ENCODE measurements around the gene MLNR. TPM values are rescaled to one million over a fixed set of nuclear protein-coding genes. Genes with fewer than 3 reads are reported as not detected.

Gene MLNR
- total RNA-seq, 1 experiment from 2014 or later = not detected

DNA sequence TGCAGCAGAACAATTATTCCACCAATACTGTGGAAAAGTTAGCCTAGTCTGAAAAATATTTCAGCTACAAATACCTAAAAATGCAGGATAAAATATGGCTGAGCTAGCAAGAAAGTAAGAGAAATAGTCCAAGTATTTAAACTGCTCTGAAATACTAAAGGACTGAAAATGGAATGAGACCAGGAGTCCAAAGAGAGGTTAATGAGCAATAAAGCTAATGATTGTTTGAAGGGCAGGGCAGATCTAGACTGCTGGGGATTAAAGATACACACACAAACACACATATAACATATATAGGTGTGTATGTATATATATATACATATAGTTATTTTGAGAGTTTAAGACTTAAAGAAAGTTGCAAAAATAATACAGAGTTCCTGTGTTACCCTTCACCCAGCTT lies 25.0 kb downstream of the MLNR start:
- no TSS peak for BruUV-seq (replicated peaks)
- ChIA-PET POLR2A (no interaction called here), CTCF (interaction anchor here (1.4 kb wide), 1 partner anchor 36 kb away, joined by 6 read pairs; no protein-coding TSS in a partner anchor)

DNA sequence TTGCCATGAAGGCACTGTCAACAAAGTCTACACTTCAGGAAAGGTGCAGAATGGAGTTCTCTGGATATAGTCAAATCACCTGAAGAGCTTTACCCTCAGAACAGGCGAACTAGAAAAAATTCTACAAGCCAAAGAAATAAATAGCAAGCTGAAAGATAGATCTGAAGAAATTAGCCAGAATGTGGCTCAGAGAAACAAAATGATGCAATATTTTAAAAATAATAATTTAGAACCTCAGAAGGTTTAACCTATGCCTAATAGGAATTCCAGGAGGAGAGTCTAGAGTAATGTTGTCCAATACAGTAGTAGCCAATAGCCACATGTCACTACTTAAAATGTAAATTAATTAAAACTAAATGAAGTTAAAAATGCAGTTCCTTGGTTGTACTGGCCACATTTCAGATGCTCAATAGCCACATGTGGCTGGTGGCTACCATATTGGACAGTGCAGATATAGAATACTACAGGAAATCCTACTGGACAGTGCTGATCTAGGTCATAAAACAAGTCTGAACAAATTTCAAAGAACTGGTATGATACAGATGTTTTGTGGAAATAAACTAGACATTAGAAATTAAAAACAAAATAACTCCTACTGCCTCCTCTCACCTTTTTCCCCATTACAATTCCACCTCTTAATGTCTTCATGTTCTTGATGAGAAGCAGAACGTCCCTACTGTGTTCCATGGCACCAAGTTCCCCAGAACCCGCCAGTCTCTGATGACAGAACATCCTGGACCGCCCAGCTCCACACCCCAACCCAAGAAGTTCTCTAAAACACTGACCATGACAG lies 26.9 kb downstream of the MLNR start:
- intact Hi-C loops (cut with micrococcal nuclease) = no loop called here
- BruUV-seq (replicated peaks) = TSS peak; percentile 86
- peak overlapping the region; percentile 6; the same call in 1 of the 2 replicates for H3K27ac ChIP-seq (ENCODE audit: low read depth, low read length)
- H4K20me1 ChIP-seq (ENCODE audit: insufficient read depth) = no peaks in the 10 kb centered on the region
- peaks cover 9% of the 10 kb centered on the region; the same call in 1 of the 2 replicates for H3K27me3 ChIP-seq (ENCODE audit: insufficient read depth, low read length)
- ChIA-PET POLR2A (interaction anchor here (0.8 to 1.6 kb wide), 3 partner anchors 9 to 361 kb away, joined by 3 to 4 read pairs (median 3); no protein-coding TSS in a partner anchor), CTCF (interaction anchor here (1.5 to 2.6 kb wide), 3 partner anchors 32 to 148 kb away, joined by 3 to 13 read pairs (median 4); no protein-coding TSS in a partner anchor), RAD21 (ENCODE audit: low non-redundant PET in 1 of 2, low total read pairs in 2 of 2, uncharacterized antibody in 2 of 2, unreplicated experiment in 2 of 2) (no interaction called here)
- H3K79me2 ChIP-seq (ENCODE audit: insufficient read depth, low read length) = peaks cover 9% of the 10 kb centered on the region
- no peaks in the 10 kb centered on the region for H3K36me3 ChIP-seq (ENCODE audit: control insufficient read depth in 1 of 2, insufficient read depth in 2 of 2, low read length in 2 of 2)
- ATAC-seq (peak; percentile 58), DNase-seq (ENCODE audit: low read depth, low spot score) (no peak)
- H3K9me3 ChIP-seq (ENCODE audit: control insufficient read depth in 1 of 2, insufficient read depth in 1 of 2, low read depth in 1 of 2, low read length in 2 of 2) = no peaks in the 10 kb centered on the region
- peaks cover 8% of the 10 kb centered on the region; the same call in 1 of the 2 replicates for H3K9me2 ChIP-seq (ENCODE audit: insufficient read depth)
- peak overlapping the region; percentile 91 for H3K4me2 ChIP-seq (ENCODE audit: low read length)
- H2AFZ ChIP-seq (ENCODE audit: low read depth, low read length, poor library complexity, severe bottlenecking) = peak overlapping the region; percentile 63
- peaks cover 4 to 15% of the 10 kb centered on the region in 2 experiments; a peak in 3 of 4 replicates for H3K4me1 ChIP-seq (ENCODE audit: control insufficient read depth in 1 of 2, insufficient read depth in 2 of 2, low read length in 2 of 2)
- peak overlapping the region; percentile 82 for H3K9ac ChIP-seq (ENCODE audit: low read length)
- peak overlapping the region; percentile 85 to 97 for H3K4me3 ChIP-seq (replicated peaks in 1 of 2; ENCODE audit: low read depth in 1 of 2, low read length in 2 of 2)
- TF ChIP-seq SRF (IDR thresholded peaks at IDR 0.05; ENCODE audit: low read depth) = no peak
- TF ChIP-seq SIN3A (IDR thresholded peaks at IDR 0.05; ENCODE audit: low read depth) = no peak
- TF ChIP-seq YY1 (IDR thresholded peaks at IDR 0.05; ENCODE audit: extremely low read depth, insufficient replicate concordance, low read depth, low read length) = no peak
- TF ChIP-seq ZFX (IDR thresholded peaks at IDR 0.05) = no peak
- no peak for TF ChIP-seq EGR1 (IDR thresholded peaks at IDR 0.05; ENCODE audit: low read depth)
- TF ChIP-seq, protein P1, sequence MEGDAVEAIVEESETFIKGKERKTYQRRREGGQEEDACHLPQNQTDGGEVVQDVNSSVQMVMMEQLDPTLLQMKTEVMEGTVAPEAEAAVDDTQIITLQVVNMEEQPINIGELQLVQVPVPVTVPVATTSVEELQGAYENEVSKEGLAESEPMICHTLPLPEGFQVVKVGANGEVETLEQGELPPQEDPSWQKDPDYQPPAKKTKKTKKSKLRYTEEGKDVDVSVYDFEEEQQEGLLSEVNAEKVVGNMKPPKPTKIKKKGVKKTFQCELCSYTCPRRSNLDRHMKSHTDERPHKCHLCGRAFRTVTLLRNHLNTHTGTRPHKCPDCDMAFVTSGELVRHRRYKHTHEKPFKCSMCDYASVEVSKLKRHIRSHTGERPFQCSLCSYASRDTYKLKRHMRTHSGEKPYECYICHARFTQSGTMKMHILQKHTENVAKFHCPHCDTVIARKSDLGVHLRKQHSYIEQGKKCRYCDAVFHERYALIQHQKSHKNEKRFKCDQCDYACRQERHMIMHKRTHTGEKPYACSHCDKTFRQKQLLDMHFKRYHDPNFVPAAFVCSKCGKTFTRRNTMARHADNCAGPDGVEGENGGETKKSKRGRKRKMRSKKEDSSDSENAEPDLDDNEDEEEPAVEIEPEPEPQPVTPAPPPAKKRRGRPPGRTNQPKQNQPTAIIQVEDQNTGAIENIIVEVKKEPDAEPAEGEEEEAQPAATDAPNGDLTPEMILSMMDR (IDR thresholded peaks at IDR 0.05 in 2 of 3, conservative IDR thresholded peaks at IDR 0.05 in 1 of 3; ENCODE audit: borderline replicate concordance in 1 of 3, insufficient read depth in 1 of 3, low read depth in 2 of 3, low read length in 2 of 3) = no peak
- no peak for TF ChIP-seq TCF7L2 (IDR thresholded peaks at IDR 0.05; ENCODE audit: borderline replicate concordance, extremely low read depth, insufficient read depth, insufficient read length)
- TF ChIP-seq POLR2AphosphoS5 (IDR thresholded peaks at IDR 0.05; ENCODE audit: low read depth, low read length) = no peak
- TF ChIP-seq, protein P2, sequence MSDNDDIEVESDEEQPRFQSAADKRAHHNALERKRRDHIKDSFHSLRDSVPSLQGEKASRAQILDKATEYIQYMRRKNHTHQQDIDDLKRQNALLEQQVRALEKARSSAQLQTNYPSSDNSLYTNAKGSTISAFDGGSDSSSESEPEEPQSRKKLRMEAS (IDR thresholded peaks at IDR 0.05) = peak; percentile 40; the same call in 1 of the 2 replicates

More for the DNA sequence above, 25.0 kb downstream of the MLNR start:
- ATAC-seq (no peak), DNase-seq (ENCODE audit: low read depth, low spot score) (no peak)
- Histone ChIP-seq H4K20me1 (ENCODE audit: insufficient read depth) (no peaks in the 10 kb centered on the region), H3K27ac (ENCODE audit: low read depth, low read length) (no peak overlapping the region), H3K36me3 (ENCODE audit: control insufficient read depth in 1 of 2, insufficient read depth in 2 of 2, low read length in 2 of 2) (no peaks in the 10 kb centered on the region), H3K9me3 (ENCODE audit: control insufficient read depth in 1 of 2, insufficient read depth in 1 of 2, low read depth in 1 of 2, low read length in 2 of 2) (no peaks in the 10 kb centered on the region), H3K4me2 (ENCODE audit: low read length) (no peak overlapping the region), H3K4me3 (replicated peaks in 1 of 2; ENCODE audit: low read depth in 1 of 2, low read length in 2 of 2) (no peak overlapping the region), H2AFZ (ENCODE audit: low read depth, low read length, poor library complexity, severe bottlenecking) (no peak overlapping the region), H3K9ac (ENCODE audit: low read length) (no peak overlapping the region), H3K79me2 (ENCODE audit: insufficient read depth, low read length) (peaks cover 8% of the 10 kb centered on the region), H3K9me2 (ENCODE audit: insufficient read depth) (peaks cover 8% of the 10 kb centered on the region; the same call in 1 of the 2 replicates), H3K4me1 (ENCODE audit: control insufficient read depth in 1 of 2, insufficient read depth in 2 of 2, low read length in 2 of 2) (peaks cover 4 to 15% of the 10 kb centered on the region in 2 experiments; a peak in 3 of 4 replicates), H3K27me3 (ENCODE audit: insufficient read depth, low read length) (peaks cover 9% of the 10 kb centered on the region; the same call in 1 of the 2 replicates)
- intact Hi-C loops (cut with micrococcal nuclease) = no loop called here
- no peak for TF ChIP-seq RAD21 (IDR thresholded peaks at IDR 0.05; ENCODE audit: low read depth)
- TF ChIP-seq, protein P3, sequence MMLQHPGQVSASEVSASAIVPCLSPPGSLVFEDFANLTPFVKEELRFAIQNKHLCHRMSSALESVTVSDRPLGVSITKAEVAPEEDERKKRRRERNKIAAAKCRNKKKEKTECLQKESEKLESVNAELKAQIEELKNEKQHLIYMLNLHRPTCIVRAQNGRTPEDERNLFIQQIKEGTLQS (IDR thresholded peaks at IDR 0.05) = no peak
- no peak for TF ChIP-seq EZH2 (IDR thresholded peaks at IDR 0.05)
- RAD21 ChIA-PET (ENCODE audit: low non-redundant PET in 1 of 2, low total read pairs in 2 of 2, uncharacterized antibody in 2 of 2, unreplicated experiment in 2 of 2) = no interaction called here
